AG09319 (cell line): Measurements from ENCODE around the gene SCAP.
A peak's percentile ranks its signal among the peaks of the same experiment; 100 is the strongest.

Experiments used
- DNase-seq: peaks from one replicate; pipeline ENCODE4 v3.0.0-alpha.2; 2010; ENCODE audit warnings: low read depth; ENCODE audit errors: extremely low read depth
- TF ChIP-seq, protein P1 (sequence below): IDR thresholded peaks from 2 replicates; pipeline ENCODE4 v1.5.1; 2011; ENCODE audit warnings: low read depth, mild to moderate bottlenecking, inconsistent platforms, low read length, moderate library complexity

SCAP gene

DNA sequence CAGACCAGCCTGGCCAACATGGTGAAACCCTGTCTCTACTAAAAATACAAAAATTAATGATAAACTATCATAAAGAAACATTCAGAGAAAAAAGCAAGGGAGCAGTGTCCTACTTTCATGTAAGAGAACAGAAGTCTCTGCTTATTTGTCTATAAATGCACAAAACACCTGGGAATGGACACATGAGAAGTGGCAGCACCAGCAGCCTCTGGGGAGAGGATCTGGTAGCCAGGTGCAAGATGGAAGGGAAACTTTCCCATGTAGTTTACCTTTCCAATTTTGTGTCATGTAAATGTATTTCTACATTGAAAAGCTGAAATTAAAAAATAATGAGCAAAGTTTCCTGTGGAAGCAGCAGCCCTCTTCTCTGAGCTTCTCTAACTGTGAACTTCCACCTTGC lies 18.8 kb downstream of the SCAP start:
- no peak for DNase-seq
- TF ChIP-seq, protein P1, sequence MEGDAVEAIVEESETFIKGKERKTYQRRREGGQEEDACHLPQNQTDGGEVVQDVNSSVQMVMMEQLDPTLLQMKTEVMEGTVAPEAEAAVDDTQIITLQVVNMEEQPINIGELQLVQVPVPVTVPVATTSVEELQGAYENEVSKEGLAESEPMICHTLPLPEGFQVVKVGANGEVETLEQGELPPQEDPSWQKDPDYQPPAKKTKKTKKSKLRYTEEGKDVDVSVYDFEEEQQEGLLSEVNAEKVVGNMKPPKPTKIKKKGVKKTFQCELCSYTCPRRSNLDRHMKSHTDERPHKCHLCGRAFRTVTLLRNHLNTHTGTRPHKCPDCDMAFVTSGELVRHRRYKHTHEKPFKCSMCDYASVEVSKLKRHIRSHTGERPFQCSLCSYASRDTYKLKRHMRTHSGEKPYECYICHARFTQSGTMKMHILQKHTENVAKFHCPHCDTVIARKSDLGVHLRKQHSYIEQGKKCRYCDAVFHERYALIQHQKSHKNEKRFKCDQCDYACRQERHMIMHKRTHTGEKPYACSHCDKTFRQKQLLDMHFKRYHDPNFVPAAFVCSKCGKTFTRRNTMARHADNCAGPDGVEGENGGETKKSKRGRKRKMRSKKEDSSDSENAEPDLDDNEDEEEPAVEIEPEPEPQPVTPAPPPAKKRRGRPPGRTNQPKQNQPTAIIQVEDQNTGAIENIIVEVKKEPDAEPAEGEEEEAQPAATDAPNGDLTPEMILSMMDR, result no peak

DNA sequence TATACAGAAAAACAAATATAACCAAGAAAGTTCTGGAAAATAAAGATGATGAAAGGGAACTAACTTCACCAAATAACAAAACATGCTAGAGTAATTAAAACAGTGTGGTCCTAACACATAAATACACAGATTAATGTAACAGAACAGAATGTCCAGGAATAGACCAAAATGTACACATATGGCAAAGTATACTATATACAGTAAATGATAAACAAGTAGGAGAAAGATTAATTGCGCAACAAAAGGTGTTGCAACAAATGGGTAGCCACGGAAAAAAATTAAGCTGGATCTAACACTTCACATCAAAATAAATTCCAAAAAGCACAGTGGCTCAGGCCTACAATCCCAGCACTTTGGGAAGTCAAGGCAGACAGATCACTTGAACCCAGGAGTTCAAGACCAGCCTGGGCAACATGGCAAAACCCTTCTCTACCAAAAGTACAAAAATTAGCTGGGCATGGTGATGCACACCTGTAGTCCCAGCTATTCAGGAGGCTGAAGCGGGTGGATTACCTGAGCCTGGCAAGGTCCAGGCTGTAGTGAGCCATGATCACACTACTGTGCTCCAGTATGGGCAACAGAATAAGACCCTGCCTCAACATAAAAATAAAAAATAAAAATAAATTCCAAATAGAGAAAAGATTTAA lies 19.8 kb downstream of the SCAP start:
- DNase-seq, result no peak
- TF ChIP-seq, protein P1, result no peak

DNA sequence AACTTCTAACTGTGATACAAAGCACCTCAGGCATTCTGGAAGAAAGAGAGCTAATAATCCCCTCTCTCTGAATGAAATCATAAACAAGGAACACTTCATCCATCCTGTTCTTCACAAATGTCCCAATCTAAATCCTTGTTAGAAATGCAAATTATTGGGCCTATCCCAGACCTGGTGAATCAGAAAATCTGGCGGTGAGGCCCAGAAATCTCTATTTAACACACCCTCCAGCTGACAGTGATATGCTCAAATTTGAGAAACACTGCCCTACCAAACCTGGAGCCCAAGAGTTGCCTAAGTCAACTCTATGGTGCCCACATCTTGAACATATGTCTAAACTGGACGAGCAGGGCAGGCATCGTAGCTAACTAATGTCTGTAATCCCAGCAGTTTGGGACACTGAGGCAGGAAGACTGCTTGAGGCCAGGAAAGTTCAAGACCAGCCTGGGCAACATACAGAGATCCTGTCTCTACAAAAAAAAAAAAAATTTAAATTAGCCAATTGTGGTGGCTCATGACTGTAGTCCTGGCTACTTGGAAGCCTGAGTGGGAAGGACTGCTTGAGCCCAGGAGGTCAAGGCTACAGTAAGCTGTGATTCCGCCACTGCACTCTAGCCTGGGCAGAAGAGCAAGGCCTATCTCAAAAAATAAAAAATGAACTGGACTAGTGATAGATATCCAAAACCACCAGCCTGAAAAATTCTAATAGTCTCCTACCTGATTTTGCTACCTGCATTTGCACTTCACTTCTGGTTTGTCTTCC lies 23.1 kb downstream of the SCAP start:
- TF ChIP-seq, protein P1, result no peak
- DNase-seq, result no peak

DNA sequence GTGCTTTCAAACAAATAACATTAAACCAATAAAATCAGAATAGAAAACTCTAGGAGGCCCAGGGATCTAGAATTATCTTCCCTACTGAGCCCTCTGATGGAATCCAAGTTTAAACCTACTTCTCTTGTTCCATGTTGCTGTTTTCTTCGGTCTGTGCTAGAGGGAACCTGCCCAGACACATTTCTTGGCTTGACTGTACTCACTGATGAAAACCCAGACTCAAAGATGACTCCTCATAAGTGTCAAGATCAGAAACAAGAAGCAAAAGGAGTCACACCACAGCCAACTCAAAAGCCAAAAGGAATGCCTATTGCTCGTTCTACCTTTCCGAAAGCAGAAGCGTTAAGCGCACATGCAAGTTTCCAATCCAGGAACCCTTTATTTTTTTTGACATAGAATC lies 31.6 kb downstream of the SCAP start:
- TF ChIP-seq, protein P1, result no peak
- DNase-seq, result no peak

DNA sequence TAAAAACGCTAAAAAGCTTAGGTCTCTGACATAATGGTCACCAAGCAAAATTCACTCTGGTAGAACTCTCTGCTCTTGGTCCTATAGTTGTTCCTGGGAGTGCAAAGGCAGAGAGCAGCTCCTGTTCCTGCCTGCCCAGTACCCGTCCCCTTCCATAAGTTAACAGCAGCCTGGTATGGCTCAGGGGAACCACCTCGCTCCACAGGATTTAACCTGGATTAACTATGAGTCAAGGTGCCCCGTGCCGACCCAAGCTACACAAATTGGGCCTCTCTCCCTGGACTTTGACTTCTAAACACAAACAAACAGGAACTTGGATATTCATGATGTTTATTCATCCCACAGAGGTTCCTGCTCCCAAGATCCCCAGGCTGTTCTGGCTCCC lies 32.1 kb downstream of the SCAP start:
- TF ChIP-seq, protein P1, result no peak
- no peak for DNase-seq

DNA sequence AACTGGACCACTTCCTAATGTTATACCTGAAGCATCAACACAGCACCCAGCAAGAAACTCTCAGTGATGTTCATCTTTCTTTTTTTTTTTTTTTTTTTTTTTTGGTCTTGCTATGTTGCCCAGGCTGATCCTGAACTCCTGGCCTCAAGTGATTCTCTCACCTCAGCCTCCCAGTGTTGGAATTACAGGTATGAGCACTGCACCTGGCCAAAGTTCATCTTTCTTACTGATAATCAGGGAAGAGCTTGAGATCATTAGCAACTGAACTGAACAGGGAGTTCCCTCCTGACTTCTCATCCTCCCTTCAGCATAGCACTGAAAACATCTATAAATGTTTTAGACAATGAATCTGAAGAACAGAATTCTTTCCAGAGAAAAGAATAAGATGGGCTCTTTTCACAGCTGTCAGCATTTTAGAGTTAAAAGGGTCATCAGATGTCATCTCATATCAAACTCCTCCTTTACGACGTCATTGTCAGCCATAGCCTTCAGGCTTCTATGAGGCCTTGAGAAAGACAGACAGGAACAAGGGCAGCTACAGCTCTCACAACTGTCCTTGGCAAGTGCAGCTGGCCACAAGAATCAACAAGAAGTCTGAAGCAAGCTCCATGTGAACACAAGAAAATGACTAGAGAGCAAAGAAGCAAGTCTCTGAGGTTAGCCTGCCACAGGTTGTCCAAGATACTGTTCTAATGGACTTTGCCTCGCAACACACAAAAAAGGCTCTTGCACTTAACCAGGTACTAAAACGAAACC lies 33.8 kb downstream of the SCAP start:
- DNase-seq, result no peak
- TF ChIP-seq, protein P1, result no peak

DNA sequence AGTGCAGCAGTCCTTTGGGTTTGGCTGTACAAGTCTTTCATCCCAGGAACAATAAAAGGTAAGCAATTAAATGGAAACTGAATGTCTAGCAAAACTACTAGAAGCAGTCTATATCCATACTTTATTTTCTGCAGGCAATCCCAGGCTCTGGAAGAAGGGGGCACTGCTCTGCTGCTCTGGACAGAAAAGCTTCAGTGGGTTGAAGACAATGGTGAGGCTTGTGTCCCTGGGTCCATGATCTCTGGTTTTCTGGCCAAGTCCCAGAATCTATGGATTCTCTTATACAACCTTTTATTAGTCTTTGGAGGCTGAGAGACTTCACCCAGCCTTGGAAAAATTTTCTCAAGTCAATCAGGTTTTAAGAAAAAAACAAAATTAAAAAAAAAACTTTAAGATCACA lies 35.6 kb downstream of the SCAP start:
- no peak for DNase-seq
- TF ChIP-seq, protein P1, result peak; percentile 16
